OCI-LY7 (cell line): ENCODE results near the gene G0S2.

Experiments used
- CTCF ChIP-seq: fragments of 200-600 bp; sonication (generic); conservative IDR thresholded peaks from 2 replicates; pipeline ENCODE4 v1.5.1; 2014; ENCODE audit warnings: mild to moderate bottlenecking, antibody characterized with exemption, low read length, moderate library complexity, mixed read lengths
- EZH2phosphoT487 ChIP-seq: fragments of 200-600 bp; sonication (generic); IDR thresholded peaks from 2 replicates; pipeline ENCODE4 v1.6.1; 2018; ENCODE audit warnings: low read depth, borderline replicate concordance, mild to moderate bottlenecking, mixed run types, antibody characterized with exemption, low read length, moderate library complexity, mixed read lengths

DNA sequence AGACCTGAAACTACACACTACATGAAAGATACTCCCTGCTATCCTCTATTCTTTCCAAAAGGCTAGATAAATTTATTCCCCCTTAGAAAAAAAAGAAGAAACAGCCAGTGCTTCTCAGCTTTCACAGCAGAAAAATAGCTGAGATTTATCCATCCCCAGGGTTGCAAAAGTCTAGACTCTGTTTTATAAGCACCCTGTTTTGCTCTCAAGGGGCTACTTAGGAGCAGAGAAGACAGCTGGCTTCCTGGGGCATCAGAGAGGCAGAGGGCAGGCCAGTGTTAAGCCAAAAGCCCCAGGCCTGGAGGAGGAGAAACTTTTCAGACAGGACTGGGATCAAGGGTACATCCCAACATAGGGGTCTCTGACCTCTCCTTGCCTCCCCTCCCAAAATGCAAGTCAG lies 26.9 kb upstream of the G0S2 start:
- TF ChIP-seq EZH2phosphoT487 (no peak), CTCF (no peak)
